BLaER1 (cell line): ENCODE results near the gene TNS3.
"Not testable (repeated sequence)": the region's sequence is repeated elsewhere in the genome, so short reads cannot be mapped to it uniquely, and the experiment has no call there.

Experiments used
- H3K27ac ChIP-seq: shearing (Covaris generic); formaldehyde crosslinking; 2 replicates; pipeline ENCODE4 v1.8.1; 2022
- H3K27me3 ChIP-seq: shearing (Covaris generic); formaldehyde crosslinking; 2 replicates; pipeline ENCODE4 v1.8.1; 2022
- H3K36me3 ChIP-seq: shearing (Covaris generic); formaldehyde crosslinking; 2 replicates; pipeline ENCODE4 v1.8.1; 2022
- H3K4me1 ChIP-seq: shearing (Covaris generic); formaldehyde crosslinking; 2 replicates; pipeline ENCODE4 v1.8.1; 2022
- H3K4me2 ChIP-seq: shearing (Covaris generic); formaldehyde crosslinking; 2 replicates; pipeline ENCODE4 v1.8.1; 2022
- H3K4me3 ChIP-seq: shearing (Covaris generic); formaldehyde crosslinking; 2 replicates; pipeline ENCODE4 v1.8.1; 2022
- H3K9ac ChIP-seq: shearing (Covaris generic); formaldehyde crosslinking; 2 replicates; pipeline ENCODE4 v1.8.1; 2022
- H3K9me3 ChIP-seq: shearing (Covaris generic); formaldehyde crosslinking; 2 replicates; pipeline ENCODE4 v1.8.1; 2022
- H4K20me1 ChIP-seq: shearing (Covaris generic); formaldehyde crosslinking; 2 replicates; pipeline ENCODE4 v1.8.1; 2022
- Cebpa-rat ChIP-seq: shearing (Covaris generic); IDR thresholded peaks from 2 replicates; pipeline ENCODE4 v1.8.1; 2022

TNS3 gene

DNA sequence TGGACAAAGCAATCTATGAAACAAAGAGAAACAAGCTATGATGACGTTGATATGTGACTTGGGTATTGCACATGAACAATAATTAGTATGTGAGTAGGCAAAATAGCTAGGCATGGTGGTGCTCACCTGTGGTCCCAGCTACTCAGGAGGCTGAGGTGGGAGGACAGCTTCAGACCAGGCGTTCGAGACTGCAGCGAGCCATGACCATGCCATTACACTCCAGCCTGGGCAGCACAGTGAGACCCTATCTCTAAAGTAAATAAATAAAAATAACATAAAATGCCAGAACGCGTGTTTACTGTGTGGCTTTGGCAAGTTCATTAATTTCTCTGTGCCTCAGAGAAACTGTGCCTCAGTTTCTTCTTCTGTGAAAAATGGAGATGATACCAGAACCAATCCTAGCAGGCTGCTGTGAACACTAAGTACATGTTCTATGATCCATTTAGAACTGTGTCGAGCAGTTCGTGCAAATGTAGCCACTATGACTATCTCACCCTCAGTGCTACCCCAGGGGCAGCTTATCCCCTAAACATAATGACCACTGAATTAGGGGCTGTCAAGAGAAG, 9.3 kb upstream of the TNS3 start:
- H3K9ac ChIP-seq: no peak overlapping the region
- H4K20me1 ChIP-seq: no peaks in the 10 kb centered on the region
- H3K27me3 ChIP-seq: no peaks in the 10 kb centered on the region
- peaks cover 6% of the 10 kb centered on the region for H3K4me1 ChIP-seq
- H3K4me3 ChIP-seq: no peak overlapping the region
- H3K27ac ChIP-seq: no peak overlapping the region
- H3K36me3 ChIP-seq: no peaks in the 10 kb centered on the region
- TF ChIP-seq Cebpa-rat: no peak
- no peak overlapping the region for H3K4me2 ChIP-seq
- peaks cover 13% of the 10 kb centered on the region for H3K9me3 ChIP-seq

DNA sequence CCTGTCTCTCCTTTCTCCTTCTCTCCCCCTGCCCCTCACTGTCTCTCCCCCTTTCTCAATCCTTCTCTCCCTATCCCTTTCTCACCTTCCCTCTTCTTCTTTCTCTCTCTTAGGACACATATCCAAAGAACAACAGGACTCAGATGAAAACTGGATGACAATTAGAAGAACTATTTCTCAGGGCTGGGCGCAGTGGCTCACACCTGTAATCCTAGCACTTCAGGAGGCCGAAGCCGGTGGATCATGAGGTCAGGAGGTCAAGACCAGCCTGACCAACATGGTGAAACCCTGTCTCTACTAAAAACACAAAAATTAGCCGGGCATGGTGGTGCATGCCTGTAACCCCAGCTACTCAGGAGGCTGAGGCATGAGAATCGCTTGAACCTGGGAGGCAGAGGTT, 8.3 kb upstream of the TNS3 start:
- H3K4me2 ChIP-seq, H3K27ac ChIP-seq, H3K9ac ChIP-seq, H3K4me3 ChIP-seq, H3K4me1 ChIP-seq, H3K36me3 ChIP-seq, H4K20me1 ChIP-seq, H3K27me3 ChIP-seq, H3K9me3 ChIP-seq: not testable (repeated sequence)

DNA sequence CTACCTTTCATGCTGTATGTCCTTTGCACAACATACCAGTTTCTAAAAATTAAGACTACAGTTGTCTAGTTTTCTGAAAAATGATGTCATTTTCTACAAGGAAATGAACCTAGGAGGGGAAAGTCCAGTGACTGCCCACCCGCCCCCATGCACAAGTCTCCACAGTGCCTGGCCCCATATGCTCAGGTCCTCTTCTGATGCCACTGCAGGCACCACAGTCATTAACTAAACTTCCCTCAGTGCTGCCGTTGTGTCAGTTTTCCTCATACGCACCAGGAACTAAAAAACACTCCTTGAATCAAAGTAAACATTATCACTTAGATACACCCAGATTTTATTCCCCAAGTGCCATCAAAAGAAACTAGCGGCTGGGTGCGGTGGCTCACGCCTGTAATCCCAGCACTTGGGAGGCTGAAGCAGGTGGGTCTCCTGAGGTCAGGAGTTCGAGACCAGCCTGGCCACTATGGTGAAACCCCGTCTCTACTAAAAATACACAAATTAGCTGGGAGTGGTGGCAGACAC, 6.9 kb upstream of the TNS3 start:
- Histone ChIP-seq H3K4me3 (no peak overlapping the region), H3K36me3 (no peaks in the 10 kb centered on the region), H4K20me1 (no peaks in the 10 kb centered on the region), H3K27ac (no peak overlapping the region), H3K4me2 (no peak overlapping the region), H3K9me3 (no peaks in the 10 kb centered on the region; the same call in 1 of the 2 replicates), H3K9ac (no peak overlapping the region), H3K4me1 (peaks cover 6% of the 10 kb centered on the region), H3K27me3 (peaks cover 4% of the 10 kb centered on the region)
- no peak for TF ChIP-seq Cebpa-rat

DNA sequence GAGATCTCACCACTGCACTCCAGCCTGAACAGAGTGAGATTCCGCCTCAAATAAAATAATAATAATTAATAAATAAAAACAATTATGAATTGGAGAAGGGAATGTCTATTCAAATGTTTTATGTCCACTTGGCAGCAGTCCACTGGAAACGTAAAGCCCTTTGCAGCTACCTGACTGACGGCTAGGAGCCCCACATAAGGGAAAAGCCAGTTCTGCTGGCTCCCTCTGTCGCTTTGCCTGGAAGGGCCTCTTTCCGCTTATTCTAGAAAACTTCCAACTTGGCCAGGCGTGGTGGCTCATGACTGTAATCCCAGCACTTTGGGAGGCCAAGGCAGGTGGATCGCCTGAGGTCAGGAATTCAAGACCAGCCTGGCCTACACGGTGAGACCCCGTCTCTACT, 6.1 kb upstream of the TNS3 start:
- TF ChIP-seq Cebpa-rat: no peak
- Histone ChIP-seq H3K27me3 (peaks cover 12% of the 10 kb centered on the region), H3K4me3 (no peak overlapping the region), H3K4me2 (no peak overlapping the region), H3K4me1 (peaks cover 6% of the 10 kb centered on the region), H3K36me3 (no peaks in the 10 kb centered on the region), H3K9me3 (no peaks in the 10 kb centered on the region; the same call in 1 of the 2 replicates), H3K27ac (no peak overlapping the region), H3K9ac (no peak overlapping the region), H4K20me1 (no peaks in the 10 kb centered on the region)

DNA sequence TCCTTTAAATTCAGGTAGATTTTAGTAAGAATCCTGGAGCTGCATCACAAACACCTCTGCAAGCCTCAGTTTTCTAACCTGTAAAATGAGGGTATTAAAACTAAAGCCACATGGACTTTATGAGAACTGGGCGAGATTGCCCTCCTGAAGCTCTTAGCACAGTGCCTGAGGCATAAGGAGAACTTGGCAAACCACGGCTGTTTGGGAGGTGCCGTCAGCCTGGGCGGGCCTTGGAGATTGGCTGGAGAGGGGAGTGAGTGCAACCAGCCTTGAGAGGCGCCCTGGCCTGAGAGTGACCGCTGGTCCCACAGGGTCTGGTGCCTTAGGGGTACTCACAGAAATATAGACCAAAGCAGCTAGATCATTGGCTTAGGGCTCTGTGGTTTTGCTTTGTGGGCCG, 5.4 kb upstream of the TNS3 start:
- Histone ChIP-seq H3K4me1 (peaks cover 7% of the 10 kb centered on the region), H3K9me3 (no peaks in the 10 kb centered on the region; the same call in 1 of the 2 replicates), H3K9ac (no peak overlapping the region), H3K27me3 (peaks cover 18% of the 10 kb centered on the region), H3K27ac (no peak overlapping the region), H3K4me2 (no peak overlapping the region), H4K20me1 (no peaks in the 10 kb centered on the region), H3K4me3 (no peak overlapping the region), H3K36me3 (no peaks in the 10 kb centered on the region)
- no peak for TF ChIP-seq Cebpa-rat

DNA sequence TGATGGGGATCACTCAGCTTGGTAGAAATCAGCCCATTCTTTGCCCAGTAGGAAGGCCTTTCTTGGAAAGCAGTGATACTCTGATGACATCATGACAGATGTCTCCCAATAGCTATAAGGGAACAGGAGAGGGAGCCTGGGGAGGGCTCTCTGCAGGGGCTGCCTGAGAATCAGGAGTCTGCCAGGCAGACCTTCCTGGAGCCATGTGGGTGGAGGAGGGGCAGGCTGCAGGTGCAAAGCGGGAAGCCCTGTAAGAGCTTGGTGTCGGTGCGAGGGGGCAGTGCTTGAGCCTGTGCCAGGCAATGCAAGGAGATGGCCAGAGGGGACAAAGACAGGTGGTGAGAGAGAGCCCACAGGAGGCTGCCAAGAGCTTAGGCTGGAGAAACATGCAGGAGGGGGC, 5.0 kb upstream of the TNS3 start:
- Histone ChIP-seq H3K4me3 (no peak overlapping the region), H3K4me2 (no peak overlapping the region), H3K36me3 (no peaks in the 10 kb centered on the region), H3K27ac (no peak overlapping the region), H3K9me3 (no peaks in the 10 kb centered on the region; the same call in 1 of the 2 replicates), H3K4me1 (peaks cover 11% of the 10 kb centered on the region), H3K27me3 (peaks cover 23% of the 10 kb centered on the region), H3K9ac (no peak overlapping the region), H4K20me1 (no peaks in the 10 kb centered on the region)
- TF ChIP-seq Cebpa-rat: no peak

DNA sequence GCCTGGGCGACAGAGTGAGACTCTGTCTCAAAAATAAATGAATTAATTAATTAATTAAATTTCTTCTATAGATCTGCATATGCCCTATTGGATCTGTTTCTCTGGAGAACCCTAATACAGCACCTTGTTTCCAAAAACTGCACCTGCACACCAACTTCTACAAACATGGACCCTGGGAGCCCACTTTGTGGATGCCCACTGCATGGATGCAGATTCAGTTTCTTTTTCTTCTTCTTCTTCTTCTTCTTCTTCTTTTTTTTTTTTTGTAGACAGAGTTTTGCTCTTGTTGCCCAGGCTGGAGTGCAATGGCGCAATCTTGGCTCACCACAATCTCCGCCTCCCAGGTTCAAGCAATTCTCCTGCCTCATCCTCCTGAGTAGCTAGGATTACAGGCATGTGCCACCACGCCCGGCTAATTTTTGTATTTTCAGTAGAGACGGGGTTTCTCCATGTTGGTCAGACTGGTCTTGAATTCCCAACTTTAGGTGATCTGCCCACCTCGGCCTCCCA, 4.3 kb upstream of the TNS3 start:
- H3K36me3 ChIP-seq, H3K9ac ChIP-seq, H3K4me2 ChIP-seq, H3K4me3 ChIP-seq, H3K9me3 ChIP-seq, H4K20me1 ChIP-seq, H3K27ac ChIP-seq: not testable (repeated sequence)
- Histone ChIP-seq H3K4me1 (peaks cover 11% of the 10 kb centered on the region), H3K27me3 (peaks cover 30% of the 10 kb centered on the region)

DNA sequence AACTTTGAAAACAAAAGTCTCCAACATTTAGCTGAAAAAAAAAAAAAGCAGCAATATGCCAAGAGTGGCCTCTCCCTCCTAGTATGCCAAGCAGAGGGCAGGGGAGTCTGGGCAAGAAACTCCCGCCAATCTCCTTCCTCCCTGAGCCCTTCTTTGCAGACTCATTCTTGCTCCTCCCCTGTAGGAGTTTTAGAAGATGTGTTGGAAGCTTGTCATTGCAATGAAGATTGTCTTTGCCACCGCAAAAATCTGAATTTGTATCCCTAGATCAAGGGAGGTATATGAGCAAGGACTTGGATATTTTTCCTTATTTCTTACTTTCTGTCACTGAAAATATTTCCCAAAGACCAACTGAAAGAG, 2.6 kb upstream of the TNS3 start:
- H4K20me1 ChIP-seq: no peaks in the 10 kb centered on the region
- peaks cover 41% of the 10 kb centered on the region for H3K27me3 ChIP-seq
- H3K4me2 ChIP-seq: no peak overlapping the region
- H3K9me3 ChIP-seq: no peaks in the 10 kb centered on the region; the same call in 1 of the 2 replicates
- H3K27ac ChIP-seq: no peak overlapping the region
- no peak overlapping the region for H3K4me3 ChIP-seq
- no peak overlapping the region for H3K9ac ChIP-seq
- no peak for TF ChIP-seq Cebpa-rat
- H3K36me3 ChIP-seq: no peaks in the 10 kb centered on the region
- H3K4me1 ChIP-seq: peaks cover 27% of the 10 kb centered on the region

DNA sequence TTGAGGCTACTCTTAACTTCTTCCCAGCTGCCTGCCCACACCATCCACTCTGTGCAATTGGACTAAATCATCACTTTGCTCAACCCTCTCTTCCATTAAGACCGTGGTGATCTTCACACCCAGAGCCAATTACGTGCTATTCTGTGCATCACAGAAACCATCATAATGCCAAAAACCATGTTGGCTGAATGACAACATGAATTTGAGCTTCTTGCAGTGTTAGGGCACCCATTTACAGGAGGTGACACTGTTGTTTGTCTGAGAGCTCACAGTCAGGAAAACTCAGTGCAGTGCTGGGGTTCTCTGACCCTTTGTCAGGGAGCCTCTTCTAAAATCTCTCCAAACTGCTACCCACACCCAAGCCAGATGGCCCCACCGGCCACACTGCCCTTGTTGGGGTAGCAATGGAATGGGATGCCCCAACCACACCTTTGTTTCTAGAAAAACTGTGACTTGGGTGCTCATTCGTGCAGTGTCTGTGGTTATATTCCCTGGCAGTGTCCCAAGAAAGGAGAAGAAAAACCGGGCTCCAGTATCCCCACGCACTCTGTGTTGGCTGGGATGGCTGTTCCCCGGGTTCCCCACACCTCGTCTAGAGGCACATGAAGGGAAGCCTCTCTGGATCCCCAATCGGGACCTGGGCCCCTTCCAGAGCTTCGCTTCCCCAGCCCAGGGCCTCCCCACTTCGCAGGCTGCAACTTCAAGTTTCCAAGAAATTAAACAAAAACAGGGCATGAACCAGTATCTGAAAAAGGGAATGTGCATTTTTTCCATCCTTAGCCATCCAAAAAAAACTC, 2.0 kb upstream of the TNS3 start:
- H3K4me1 ChIP-seq: peaks cover 33% of the 10 kb centered on the region
- H3K4me2 ChIP-seq: no peak overlapping the region
- H3K9ac ChIP-seq: no peak overlapping the region
- H3K27me3 ChIP-seq: peaks cover 41% of the 10 kb centered on the region
- H3K36me3 ChIP-seq: no peaks in the 10 kb centered on the region
- no peak for TF ChIP-seq Cebpa-rat
- no peaks in the 10 kb centered on the region; the same call in 1 of the 2 replicates for H3K9me3 ChIP-seq
- no peaks in the 10 kb centered on the region for H4K20me1 ChIP-seq
- H3K4me3 ChIP-seq: no peak overlapping the region
- H3K27ac ChIP-seq: no peak overlapping the region
